ENCODE data around the gene TMEM271. TPM values are rescaled to one million over a fixed set of nuclear protein-coding genes. Genes with fewer than 3 reads are reported as not detected.
"Not testable (repeated sequence)": the region's sequence is repeated elsewhere in the genome, so short reads cannot be mapped to it uniquely, and the experiment has no call there.

Gene TMEM271
- total and polyA plus RNA-seq, 5 donors from 2014 or later = not detected

DNA sequence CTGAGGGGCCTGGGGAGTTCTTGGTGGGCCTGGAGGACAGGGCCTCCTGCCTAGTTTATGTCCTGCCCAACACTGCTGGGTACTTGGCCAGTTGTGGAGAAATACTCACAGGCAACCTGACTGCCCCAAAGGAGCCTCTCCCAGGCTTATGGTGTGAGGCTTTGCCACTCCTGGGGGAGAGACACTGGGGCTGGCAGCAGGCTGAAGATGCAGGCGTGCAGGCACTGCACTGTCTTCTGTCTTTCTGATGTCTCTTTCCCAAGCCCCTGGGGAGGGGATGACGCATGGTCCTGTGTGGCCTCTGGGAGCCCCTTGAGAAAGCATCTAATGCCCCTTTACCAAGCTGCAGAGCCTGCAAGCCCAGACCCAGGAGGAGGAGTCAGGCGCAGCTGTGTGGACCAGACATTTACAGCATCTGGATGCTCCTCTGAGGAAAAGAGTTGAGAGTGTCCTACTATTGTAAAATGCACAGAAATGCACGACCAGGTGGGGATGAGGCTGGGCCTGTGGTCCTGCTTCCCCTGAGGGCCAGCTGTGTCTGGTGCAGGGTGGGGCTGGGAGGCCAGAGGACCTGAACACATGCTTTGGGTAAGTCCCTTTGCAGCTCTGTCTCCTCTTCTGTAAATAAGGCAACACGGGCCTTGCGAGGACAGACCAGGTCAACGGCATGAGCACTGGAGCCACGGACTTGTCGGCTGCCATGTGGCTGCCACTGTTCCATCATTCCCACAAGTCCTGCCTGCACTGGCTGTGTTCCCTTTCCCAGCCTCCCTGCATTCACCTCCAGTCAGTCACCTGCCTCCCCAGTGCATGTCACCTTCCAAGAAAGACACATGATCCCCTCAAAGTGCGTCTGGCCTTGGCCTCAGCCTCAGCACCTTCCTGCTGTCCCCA lies 8.4 kb downstream of the TMEM271 start:
- Histone ChIP-seq H3K27me3 (ENCODE audit: control insufficient read depth, insufficient read depth, low read length) (no peaks in the 10 kb centered on the region), H3K27ac (ENCODE audit: insufficient read depth, low read length, poor library complexity, severe bottlenecking) (no peak overlapping the region), H3K9me3 (ENCODE audit: control insufficient read depth in 2 of 2, low read length in 2 of 2) (no peaks in the 10 kb centered on the region), H3K4me3 (ENCODE audit: low read depth, low read length) (no peak overlapping the region), H3K36me3 (ENCODE audit: control insufficient read depth, insufficient read depth, low read length) (no peaks in the 10 kb centered on the region), H3K4me1 (ENCODE audit: control insufficient read depth, insufficient read depth, low read length, poor library complexity, severe bottlenecking) (no peaks in the 10 kb centered on the region)
- no peak for DNase-seq
- H3K27ac Mint-ChIP-seq = no peak overlapping the region
- peaks cover 0 to 22% (median 0%) of the 10 kb centered on the region in 7 donors for H3K9me3 Mint-ChIP-seq
- ATAC-seq (ENCODE audit: low read depth in 2 of 2) = no peak
- no peaks in the 10 kb centered on the region for H3K4me1 Mint-ChIP-seq
- peaks cover 5% of the 10 kb centered on the region for H3K27me3 Mint-ChIP-seq
- no peaks in the 10 kb centered on the region for H3K36me3 Mint-ChIP-seq
- no peak overlapping the region for H3K4me3 Mint-ChIP-seq

DNA sequence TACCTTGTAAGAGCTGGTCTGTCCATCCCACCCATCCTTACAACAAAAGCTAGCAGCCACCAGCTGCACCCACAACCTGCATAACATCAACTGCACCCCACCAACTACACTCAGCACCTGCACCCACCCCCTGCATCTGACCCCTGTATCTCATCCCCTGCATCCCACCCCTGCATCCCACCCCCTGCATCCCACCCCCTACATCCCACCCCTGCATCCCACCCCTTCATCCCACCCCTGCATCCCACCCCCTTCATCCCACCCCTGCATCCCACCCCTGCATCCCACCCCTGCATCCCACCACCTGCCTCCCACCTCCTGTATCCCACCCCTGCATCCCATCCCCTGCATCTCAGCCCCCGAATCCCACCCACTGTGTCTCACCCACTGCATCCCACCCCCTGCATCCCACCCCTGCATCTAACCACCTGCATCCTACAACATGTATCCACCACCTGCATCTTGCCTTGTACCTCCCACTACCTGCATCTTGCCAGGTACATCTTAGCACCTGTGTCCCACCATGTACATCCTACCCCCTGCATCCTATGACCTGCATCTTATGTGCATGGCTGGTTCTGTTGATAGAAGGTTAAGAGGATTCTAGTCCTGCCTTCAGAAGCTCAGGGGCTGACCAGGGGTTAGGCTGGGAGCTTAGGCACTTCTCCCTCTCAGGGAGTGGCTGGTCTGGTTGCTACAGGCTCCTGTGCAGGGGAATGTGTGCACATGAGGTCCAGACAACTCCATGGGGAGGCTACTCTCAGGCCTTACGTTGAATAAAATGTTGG lies 9.4 kb downstream of the TMEM271 start:
- DNase-seq (peak in 1 of 3 donors; percentile 10), ATAC-seq (ENCODE audit: low read depth in 2 of 2) (no peak)
- H3K4me1 ChIP-seq (ENCODE audit: control insufficient read depth, insufficient read depth, low read length, poor library complexity, severe bottlenecking) = no peaks in the 10 kb centered on the region
- no peaks in the 10 kb centered on the region for H3K27me3 ChIP-seq (ENCODE audit: control insufficient read depth, insufficient read depth, low read length)
- Mint-ChIP-seq H3K27ac (peak overlapping the region in 1 of 3 donors; percentile 56), H3K9me3 (peaks cover 0 to 27% (median 0%) of the 10 kb centered on the region in 7 donors), H3K36me3 (no peaks in the 10 kb centered on the region), H3K4me1 (no peaks in the 10 kb centered on the region), H3K27me3 (peaks cover 4% of the 10 kb centered on the region), H3K4me3 (no peak overlapping the region)
- H3K9me3 ChIP-seq (ENCODE audit: control insufficient read depth in 2 of 2, low read length in 2 of 2) = no peaks in the 10 kb centered on the region
- H3K27ac ChIP-seq (ENCODE audit: insufficient read depth, low read length, poor library complexity, severe bottlenecking) = no peak overlapping the region
- H3K36me3 ChIP-seq (ENCODE audit: control insufficient read depth, insufficient read depth, low read length) = no peaks in the 10 kb centered on the region
- no peak overlapping the region for H3K4me3 ChIP-seq (ENCODE audit: low read depth, low read length)

DNA sequence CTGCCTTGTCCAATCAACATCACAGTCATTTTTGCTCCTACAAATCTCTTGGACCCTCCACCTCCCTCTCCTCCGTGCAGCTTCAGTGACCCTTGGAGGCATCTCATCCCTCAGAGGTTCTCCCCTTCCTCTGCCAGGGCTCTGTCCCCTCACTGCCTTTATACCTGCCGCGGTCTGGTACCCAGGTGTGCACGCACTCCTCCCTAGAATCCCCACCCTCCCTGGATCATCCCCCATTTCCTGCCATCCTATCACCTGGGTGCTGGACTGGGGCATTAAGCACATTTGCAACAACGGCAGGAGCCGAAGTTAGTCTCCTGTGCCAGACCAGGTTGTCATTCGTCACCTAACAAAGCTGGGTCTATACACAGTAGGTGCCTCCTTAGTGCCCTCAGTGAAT lies 10.1 kb downstream of the TMEM271 start:
- no peaks in the 10 kb centered on the region for H3K4me1 Mint-ChIP-seq
- H3K36me3 Mint-ChIP-seq = no peaks in the 10 kb centered on the region

DNA sequence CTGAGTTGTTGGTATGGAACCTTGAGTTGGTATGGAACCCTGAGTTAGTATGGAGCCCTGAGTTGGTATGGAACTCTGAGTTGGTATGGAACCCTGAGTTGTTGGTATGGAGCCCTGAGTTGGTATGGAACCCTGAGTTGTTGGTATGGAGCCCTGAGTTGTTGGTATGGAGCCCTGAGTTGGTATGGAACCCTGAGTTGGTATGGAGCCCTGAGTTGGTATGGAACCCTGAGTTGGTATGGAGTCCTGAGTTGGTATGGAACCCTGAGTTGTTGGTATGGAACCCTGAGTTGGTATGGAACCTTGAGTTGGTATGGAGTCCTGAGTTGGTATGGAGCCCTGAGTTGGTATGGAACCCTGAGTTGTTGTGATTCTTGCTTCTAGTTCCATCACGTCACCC lies 10.5 kb downstream of the TMEM271 start:
- not testable (repeated sequence) for H3K4me1 Mint-ChIP-seq; H3K9me3 ChIP-seq (ENCODE audit: control insufficient read depth in 2 of 2, low read length in 2 of 2); H3K4me3 Mint-ChIP-seq; DNase-seq; H3K27me3 ChIP-seq (ENCODE audit: control insufficient read depth, insufficient read depth, low read length); H3K27ac ChIP-seq (ENCODE audit: insufficient read depth, low read length, poor library complexity, severe bottlenecking); H3K27me3 Mint-ChIP-seq; H3K4me1 ChIP-seq (ENCODE audit: control insufficient read depth, insufficient read depth, low read length, poor library complexity, severe bottlenecking); ATAC-seq (ENCODE audit: low read depth in 2 of 2); H3K36me3 Mint-ChIP-seq; H3K4me3 ChIP-seq (ENCODE audit: low read depth, low read length); H3K27ac Mint-ChIP-seq; H3K36me3 ChIP-seq (ENCODE audit: control insufficient read depth, insufficient read depth, low read length)
- H3K9me3 Mint-ChIP-seq = peaks cover 0 to 24% (median 2%) of the 10 kb centered on the region in 7 donors

More for the DNA sequence above, 10.1 kb downstream of the TMEM271 start:
- Histone ChIP-seq H3K4me1 (ENCODE audit: control insufficient read depth, insufficient read depth, low read length, poor library complexity, severe bottlenecking) (no peaks in the 10 kb centered on the region), H3K4me3 (ENCODE audit: low read depth, low read length) (no peak overlapping the region), H3K27ac (ENCODE audit: insufficient read depth, low read length, poor library complexity, severe bottlenecking) (no peak overlapping the region), H3K36me3 (ENCODE audit: control insufficient read depth, insufficient read depth, low read length) (no peaks in the 10 kb centered on the region), H3K27me3 (ENCODE audit: control insufficient read depth, insufficient read depth, low read length) (no peaks in the 10 kb centered on the region), H3K9me3 (ENCODE audit: control insufficient read depth in 2 of 2, low read length in 2 of 2) (no peaks in the 10 kb centered on the region)
- Mint-ChIP-seq H3K27ac (no peak overlapping the region), H3K27me3 (no peaks in the 10 kb centered on the region), H3K9me3 (peaks cover 0 to 27% (median 2%) of the 10 kb centered on the region in 7 donors), H3K4me3 (no peak overlapping the region)
- ATAC-seq (ENCODE audit: low read depth in 2 of 2) (no peak), DNase-seq (no peak)

DNA sequence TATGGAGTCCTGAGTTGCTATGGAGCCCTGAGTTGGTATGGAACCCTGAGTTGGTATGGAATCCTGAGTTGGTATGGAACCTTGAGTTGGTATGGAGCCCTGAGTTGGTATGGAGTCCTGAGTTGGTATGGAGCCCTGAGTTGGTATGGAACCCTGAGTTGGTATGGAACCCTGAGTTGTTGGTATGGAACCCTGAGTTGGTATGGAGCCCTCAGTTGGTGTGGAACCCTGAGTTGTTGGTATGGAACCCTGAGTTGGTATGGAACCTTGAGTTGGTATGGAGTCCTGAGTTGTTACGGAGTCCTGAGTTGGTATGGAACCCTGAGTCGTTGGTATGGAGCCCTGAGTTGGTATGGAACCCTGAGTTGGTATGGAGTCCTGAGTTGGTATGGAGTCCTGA lies 13.6 kb downstream of the TMEM271 start:
- H3K9me3 Mint-ChIP-seq = peaks cover 0 to 26% (median 3%) of the 10 kb centered on the region in 7 donors
- not testable (repeated sequence) for H3K4me3 Mint-ChIP-seq; H3K36me3 ChIP-seq (ENCODE audit: control insufficient read depth, insufficient read depth, low read length); ATAC-seq (ENCODE audit: low read depth in 2 of 2); H3K27ac ChIP-seq (ENCODE audit: insufficient read depth, low read length, poor library complexity, severe bottlenecking); H3K27ac Mint-ChIP-seq; H3K4me1 Mint-ChIP-seq; H3K4me3 ChIP-seq (ENCODE audit: low read depth, low read length); H3K27me3 ChIP-seq (ENCODE audit: control insufficient read depth, insufficient read depth, low read length); DNase-seq; H3K27me3 Mint-ChIP-seq; H3K9me3 ChIP-seq (ENCODE audit: control insufficient read depth in 2 of 2, low read length in 2 of 2); H3K4me1 ChIP-seq (ENCODE audit: control insufficient read depth, insufficient read depth, low read length, poor library complexity, severe bottlenecking); H3K36me3 Mint-ChIP-seq

DNA sequence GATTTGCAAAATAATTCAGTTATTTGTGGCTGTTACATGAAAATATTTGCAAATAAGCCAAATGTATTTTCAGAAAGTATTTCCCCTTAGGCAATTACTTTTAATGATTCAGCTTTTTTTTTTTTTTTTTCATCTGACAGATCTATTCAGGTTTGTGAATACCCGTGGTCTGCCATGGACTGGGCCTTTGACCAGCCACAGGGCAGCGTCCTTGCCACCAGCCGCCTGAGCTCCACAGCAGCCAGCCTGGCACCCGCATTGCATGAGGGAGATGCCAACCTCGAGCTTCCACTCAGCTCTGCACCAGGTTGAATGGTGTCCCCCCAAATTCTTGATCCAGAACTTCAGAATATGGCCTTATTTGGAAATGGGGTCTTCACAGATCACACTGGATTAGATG lies 14.7 kb downstream of the TMEM271 start:
- Histone ChIP-seq H3K27me3 (ENCODE audit: control insufficient read depth, insufficient read depth, low read length) (no peaks in the 10 kb centered on the region), H3K4me1 (ENCODE audit: control insufficient read depth, insufficient read depth, low read length, poor library complexity, severe bottlenecking) (no peaks in the 10 kb centered on the region), H3K36me3 (ENCODE audit: control insufficient read depth, insufficient read depth, low read length) (no peaks in the 10 kb centered on the region), H3K9me3 (ENCODE audit: control insufficient read depth in 2 of 2, low read length in 2 of 2) (no peaks in the 10 kb centered on the region), H3K27ac (ENCODE audit: insufficient read depth, low read length, poor library complexity, severe bottlenecking) (no peak overlapping the region), H3K4me3 (ENCODE audit: low read depth, low read length) (no peak overlapping the region)
- H3K4me1 Mint-ChIP-seq = no peaks in the 10 kb centered on the region
- H3K9me3 Mint-ChIP-seq = peaks cover 0 to 27% (median 4%) of the 10 kb centered on the region in 7 donors
- DNase-seq (no peak), ATAC-seq (ENCODE audit: low read depth in 2 of 2) (no peak)
- peaks cover 7% of the 10 kb centered on the region for H3K27me3 Mint-ChIP-seq
- no peak overlapping the region for H3K27ac Mint-ChIP-seq
- H3K36me3 Mint-ChIP-seq = no peaks in the 10 kb centered on the region
- no peak overlapping the region for H3K4me3 Mint-ChIP-seq

DNA sequence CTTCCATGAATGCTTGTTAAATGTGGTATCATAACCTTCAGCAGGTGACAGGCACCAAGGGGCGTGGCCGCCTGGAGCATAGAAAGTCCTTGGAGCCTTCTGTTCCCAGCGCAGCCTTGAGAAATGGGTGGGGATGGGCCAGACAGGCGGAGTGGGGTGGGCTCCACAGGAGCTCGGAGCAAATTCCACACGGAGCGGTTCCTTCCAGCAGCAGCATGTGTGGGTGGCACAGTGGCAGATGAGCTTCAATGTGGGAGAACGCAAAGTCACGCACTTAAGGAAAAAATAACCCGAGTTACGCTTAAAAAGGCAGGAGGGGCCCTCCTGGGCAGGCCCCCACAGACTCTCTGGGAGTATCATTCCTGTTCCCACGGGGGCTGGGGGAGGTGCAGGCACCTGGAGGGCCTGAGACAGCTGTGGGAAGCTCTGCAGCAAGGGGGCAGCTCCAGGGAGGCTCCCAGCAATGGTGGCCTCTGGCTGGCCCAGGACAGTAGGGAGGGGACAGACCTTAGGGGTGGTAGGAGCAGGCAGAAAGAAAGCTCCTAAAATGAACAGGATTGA lies 15.3 kb downstream of the TMEM271 start:
- no peak for DNase-seq
- Histone ChIP-seq H3K4me1 (ENCODE audit: control insufficient read depth, insufficient read depth, low read length, poor library complexity, severe bottlenecking) (no peaks in the 10 kb centered on the region), H3K27me3 (ENCODE audit: control insufficient read depth, insufficient read depth, low read length) (no peaks in the 10 kb centered on the region), H3K4me3 (ENCODE audit: low read depth, low read length) (no peak overlapping the region), H3K9me3 (ENCODE audit: control insufficient read depth in 2 of 2, low read length in 2 of 2) (no peaks in the 10 kb centered on the region), H3K36me3 (ENCODE audit: control insufficient read depth, insufficient read depth, low read length) (no peaks in the 10 kb centered on the region), H3K27ac (ENCODE audit: insufficient read depth, low read length, poor library complexity, severe bottlenecking) (no peak overlapping the region)
- no peak overlapping the region for H3K27ac Mint-ChIP-seq
- peaks cover 7% of the 10 kb centered on the region for H3K27me3 Mint-ChIP-seq
- ATAC-seq (ENCODE audit: low read depth in 2 of 2) = no peak
- H3K36me3 Mint-ChIP-seq = no peaks in the 10 kb centered on the region
- no peaks in the 10 kb centered on the region for H3K4me1 Mint-ChIP-seq
- H3K4me3 Mint-ChIP-seq = no peak overlapping the region
- H3K9me3 Mint-ChIP-seq = peaks cover 0 to 22% (median 4%) of the 10 kb centered on the region in 7 donors
